ENCODE measurements around the gene FCAMR. TPM values are rescaled to one million over a fixed set of nuclear protein-coding genes. Genes with fewer than 3 reads are reported as not detected.

The FCAMR gene
- total RNA-seq, 4 donors from 2014 or later: not detected

- intact Hi-C loops (cut with DNase I): loop anchor here (10.0 kb wide), 1 partner anchor 65 kb away; no protein-coding TSS in a partner anchor
- Histone ChIP-seq H3K27me3 (no peaks in the 10 kb centered on the region), H3K9me3 (no peaks in the 10 kb centered on the region), H3K27ac (no peak overlapping the region), H3K36me3 (no peaks in the 10 kb centered on the region), H3K4me3 (replicated peaks in 1 of 3) (no peak overlapping the region), H3K4me1 (peaks cover 21 to 38% of the 10 kb centered on the region in 2 donors)
- no peak for DNase-seq
- TF ChIP-seq POLR2A (IDR thresholded peaks at IDR 0.05) (no peak), CTCF (IDR thresholded peaks at IDR 0.05) (no peak)
- WGBS, 2 donors: 92 to 94% methylated on average over 10 of the region's 10 CpGs
These were observed 39.1 kb upstream of the FCAMR start for GRCh38 chr1:207009182-207009850.

GRCh38 chr1:207007352-207008033 is 37.2 kb upstream of the FCAMR start:
- WGBS, 2 donors: 42 to 62% methylated on average over 5 of the region's 5 CpGs
- DNase-seq: peak; percentile 79 to 89
- H3K4me1 ChIP-seq: peaks cover 36 to 55% of the 10 kb centered on the region in 2 donors
- H3K27me3 ChIP-seq: no peaks in the 10 kb centered on the region
- intact Hi-C loops (cut with DNase I): loop anchor here (10.0 kb wide), 1 partner anchor 67 kb away; no protein-coding TSS in a partner anchor
- H3K27ac ChIP-seq: peak overlapping the region; percentile 29 to 86 (median 54)
- H3K36me3 ChIP-seq: no peaks in the 10 kb centered on the region
- TF ChIP-seq POLR2A (IDR thresholded peaks at IDR 0.05): peak in 1 of 2 donors; percentile 42
- no peak for TF ChIP-seq CTCF (IDR thresholded peaks at IDR 0.05)
- no peak overlapping the region for H3K4me3 ChIP-seq (replicated peaks in 1 of 3)
- no peaks in the 10 kb centered on the region for H3K9me3 ChIP-seq

GRCh38 chr1:207006914-207007313 is 36.7 kb upstream of the FCAMR start:
- Histone ChIP-seq H3K27ac (peak overlapping the region; percentile 29 to 86 (median 54)), H3K9me3 (no peaks in the 10 kb centered on the region), H3K4me3 (replicated peaks in 1 of 3) (no peak overlapping the region), H3K36me3 (no peaks in the 10 kb centered on the region), H3K27me3 (no peaks in the 10 kb centered on the region), H3K4me1 (peaks cover 41 to 61% of the 10 kb centered on the region in 2 donors)
- no peak for DNase-seq
- 69% methylated on average over 3 of the region's 3 CpGs for WGBS, 2 donors
- no peak for TF ChIP-seq CTCF (IDR thresholded peaks at IDR 0.05)
- TF ChIP-seq POLR2A (IDR thresholded peaks at IDR 0.05): no peak
- intact Hi-C loops (cut with DNase I): loop anchor here (10.0 kb wide), 1 partner anchor 68 kb away; no protein-coding TSS in a partner anchor

GRCh38 chr1:207006083-207006482 is 35.8 kb upstream of the FCAMR start:
- no peak for TF ChIP-seq CTCF (IDR thresholded peaks at IDR 0.05)
- TF ChIP-seq POLR2A (IDR thresholded peaks at IDR 0.05): no peak
- no peaks in the 10 kb centered on the region for H3K27me3 ChIP-seq
- peaks cover 43 to 64% of the 10 kb centered on the region in 2 donors for H3K4me1 ChIP-seq
- H3K9me3 ChIP-seq: no peaks in the 10 kb centered on the region
- H3K27ac ChIP-seq: peak overlapping the region in 1 of 3 donors; percentile 54
- no peak overlapping the region for H3K4me3 ChIP-seq (replicated peaks in 1 of 3)
- 88 to 90% methylated on average over 3 of the region's 3 CpGs for WGBS, 2 donors
- DNase-seq: no peak
- intact Hi-C loops (cut with DNase I): loop anchor here (10.0 kb wide), 1 partner anchor 69 kb away; no protein-coding TSS in a partner anchor
- no peaks in the 10 kb centered on the region for H3K36me3 ChIP-seq
